ENCODE data around the gene LUM. TPM values are rescaled to one million over a fixed set of nuclear protein-coding genes. Genes with fewer than 3 reads are reported as not detected.

The LUM gene
- polyA plus RNA-seq, 3 donors, result not detected

GRCh38 chr12:91100906-91101305 is 10.4 kb downstream of the LUM start:
- WGBS (ENCODE audit: insufficient coverage), result no CpG with 5 or more reads among the region's 2 CpGs
- Mint-ChIP-seq H3K27me3 (ENCODE audit: low read depth in 3 of 3) (no peaks in the 10 kb centered on the region), H3K27ac (no peak overlapping the region), H3K4me1 (peaks cover 5% of the 10 kb centered on the region), H3K9me3 (peaks cover 0 to 4% (median 0%) of the 10 kb centered on the region in 7 donors), H3K4me3 (no peak overlapping the region), H3K36me3 (no peaks in the 10 kb centered on the region)
- intact Hi-C loops (cut with micrococcal nuclease), result no loop called here
- no peak for TF ChIP-seq CTCF (IDR thresholded peaks at IDR 0.05)
- Histone ChIP-seq H3K27ac (ENCODE audit: low read depth in 1 of 2, low read length in 2 of 2) (no peak overlapping the region), H3K4me3 (replicated peaks in 1 of 3; ENCODE audit: low read depth in 2 of 3, low read length in 3 of 3) (no peak overlapping the region), H4K20me1 (ENCODE audit: insufficient read depth, low read length) (no peaks in the 10 kb centered on the region), H3K4me1 (ENCODE audit: control insufficient read depth in 1 of 2, insufficient read depth in 2 of 2, low read length in 2 of 2) (no peaks in the 10 kb centered on the region), H3K36me3 (replicated peaks in 1 of 2; ENCODE audit: control insufficient read depth in 1 of 2, insufficient read depth in 2 of 2, low read length in 2 of 2) (no peaks in the 10 kb centered on the region), H3K9ac (ENCODE audit: insufficient read depth, low read length, poor library complexity, severe bottlenecking) (no peak overlapping the region), H2AFZ (ENCODE audit: insufficient read depth, low read depth, low read length, poor library complexity, severe bottlenecking) (no peak overlapping the region), H3K9me3 (replicated peaks in 1 of 2; ENCODE audit: control insufficient read depth in 1 of 2, insufficient read depth in 1 of 2, low read length in 2 of 2) (no peaks in the 10 kb centered on the region), H3K4me2 (replicated peaks; ENCODE audit: extremely low read depth, low read length, poor library complexity, severe bottlenecking) (no peak overlapping the region), H3K79me2 (ENCODE audit: insufficient read depth, low read length) (no peaks in the 10 kb centered on the region), H3K27me3 (ENCODE audit: control insufficient read depth in 2 of 2, insufficient read depth in 2 of 2, low read length in 2 of 2) (no peaks in the 10 kb centered on the region)
- DNase-seq, result no peak

GRCh38 chr12:91099836-91100235 is 11.5 kb downstream of the LUM start:
- TF ChIP-seq CTCF (IDR thresholded peaks at IDR 0.05), result no peak
- no peaks in the 10 kb centered on the region for H3K79me2 ChIP-seq (ENCODE audit: insufficient read depth, low read length)
- WGBS (ENCODE audit: insufficient coverage), result 80% methylated on average over 2 of the region's 2 CpGs

More at GRCh38 chr12:91099836-91100235, 11.5 kb downstream of the LUM start:
- Histone ChIP-seq H2AFZ (ENCODE audit: insufficient read depth, low read depth, low read length, poor library complexity, severe bottlenecking) (no peak overlapping the region), H3K27ac (ENCODE audit: low read depth in 1 of 2, low read length in 2 of 2) (no peak overlapping the region), H3K4me2 (replicated peaks; ENCODE audit: extremely low read depth, low read length, poor library complexity, severe bottlenecking) (no peak overlapping the region), H3K4me3 (replicated peaks in 1 of 3; ENCODE audit: low read depth in 2 of 3, low read length in 3 of 3) (no peak overlapping the region), H3K9ac (ENCODE audit: insufficient read depth, low read length, poor library complexity, severe bottlenecking) (no peak overlapping the region), H4K20me1 (ENCODE audit: insufficient read depth, low read length) (no peaks in the 10 kb centered on the region), H3K9me3 (replicated peaks in 1 of 2; ENCODE audit: control insufficient read depth in 1 of 2, insufficient read depth in 1 of 2, low read length in 2 of 2) (no peaks in the 10 kb centered on the region), H3K27me3 (ENCODE audit: control insufficient read depth in 2 of 2, insufficient read depth in 2 of 2, low read length in 2 of 2) (no peaks in the 10 kb centered on the region), H3K36me3 (replicated peaks in 1 of 2; ENCODE audit: control insufficient read depth in 1 of 2, insufficient read depth in 2 of 2, low read length in 2 of 2) (no peaks in the 10 kb centered on the region), H3K4me1 (ENCODE audit: control insufficient read depth in 1 of 2, insufficient read depth in 2 of 2, low read length in 2 of 2) (no peaks in the 10 kb centered on the region)
- DNase-seq, result no peak
- no peaks in the 10 kb centered on the region for H3K36me3 Mint-ChIP-seq
- H3K9me3 Mint-ChIP-seq, result peaks cover 0 to 6% (median 2%) of the 10 kb centered on the region in 7 donors
- no peak overlapping the region for H3K4me3 Mint-ChIP-seq
- H3K27me3 Mint-ChIP-seq (ENCODE audit: low read depth in 3 of 3), result no peaks in the 10 kb centered on the region
- H3K4me1 Mint-ChIP-seq, result peaks cover 5% of the 10 kb centered on the region
- no peak overlapping the region for H3K27ac Mint-ChIP-seq
- intact Hi-C loops (cut with micrococcal nuclease), result no loop called here
